Heart left ventricle (tissue), 16 donors: ENCODE results near the gene PRDM11. TPM values are rescaled to one million over a fixed set of nuclear protein-coding genes. Genes with fewer than 3 reads are reported as not detected.
A peak's percentile ranks its signal among the peaks of the same experiment; 100 is the strongest.

ENCODE experiments used
- ATAC-seq, 4 donors: fragments of 200-7000 bp; cut with Tn5 transposase; one replicate each; pipeline ENCODE4 v1.9.1; 2020 to 2022; ENCODE audit warnings: moderate library complexity in 4 of 4, mild to moderate bottlenecking in 3 of 4, moderate number of reproducible peaks in 1 of 4
- DNase-seq, 5 donors: peaks; one replicate each; pipeline ENCODE4 v3.0.0-alpha.2; 2020
- H3K27ac ChIP-seq, 12 donors: fragments of 200-600 bp; sonication (generic) in 4 of 12; one replicate each; pipeline versions ENCODE4 v1.5.0 to v1.8.0; 2016 to 2022; ENCODE audit warnings: mild to moderate bottlenecking in 2 of 12
- H3K27me3 ChIP-seq, 9 donors: fragments of 200-600 bp; sonication (generic) in 2 of 9; one replicate each; pipeline versions ENCODE4 v1.5.1 to v1.8.0; 2016 to 2022; ENCODE audit warnings: mild to moderate bottlenecking in 3 of 9
- H3K36me3 ChIP-seq, 9 donors: fragments of 200-600 bp; sonication (generic) in 2 of 9; one replicate each; pipeline versions ENCODE4 v1.5.0 to v1.8.0; 2018 to 2022; ENCODE audit warnings: mild to moderate bottlenecking in 2 of 9
- H3K4me1 ChIP-seq, 12 donors: fragments of 200-600 bp; sonication (generic) in 4 of 12; one replicate each; pipeline versions ENCODE4 v1.5.0 to v1.8.0; 2016 to 2022; ENCODE audit warnings: mild to moderate bottlenecking in 3 of 12
- H3K4me3 ChIP-seq, 12 donors: fragments of 200-600 bp; sonication (generic) in 4 of 12; one replicate each; pipeline versions ENCODE4 v1.5.0 to v1.8.0; 2017 to 2022; ENCODE audit warnings: mild to moderate bottlenecking in 9 of 12, moderate library complexity in 4 of 12
- H3K9me3 ChIP-seq, 12 donors: fragments of 200-600 bp; sonication (generic) in 4 of 12; one replicate each; pipeline versions ENCODE4 v1.5.0 to v1.8.0; 2016 to 2022; ENCODE audit warnings: mild to moderate bottlenecking in 1 of 12
- POLR2A ChIP-seq, 2 donors: fragments of 450-650 bp; IDR thresholded peaks; one replicate each; pipeline ENCODE4 v1.6.1; 2017; ENCODE audit warnings: antibody characterized with exemption in 2 of 2, mild to moderate bottlenecking in 2 of 2, moderate library complexity in 2 of 2
- WGBS, 4 donors: extraction: QIAGEN DNeasy Blood & Tissue Kit in 2 of 4; methylation state at CpG; one replicate each; pipeline versions ENCODE4 v1.1.5 to v1.1.7; 2013 to 2018; 5-methylcytosine and 5-hydroxymethylcytosine counted together
- intact Hi-C, 10 donors: fragments of 100-400 bp; cut with DNase I; formaldehyde crosslinking; loops; one replicate each; pipeline versions ENCODE4 v1.11.1 to v1.14.2; 2022
- polyA plus RNA-seq, 2 donors: library from polyadenylated mRNA; stranded (reverse); fragments of 200-250 nt; gene quantifications; one replicate each; pipeline ENCODE4 v1.2.3, GENCODE V29; 2013
- total RNA-seq, 9 donors: library from RNA; depleted of rRNA in 2 of 9; stranded (reverse); fragments of >200 nt in 2 of 9; fragmentation: NEBNext Ultra II Directional in 3 of 9; extraction: Animal tissue kit (Norgen Biotek cat#: 25700) in 3 of 9; gene quantifications; one replicate each; pipeline versions ENCODE4 v1.1.0 to v1.2.4, GENCODE V29; 2016 to 2023
- TF ChIP-seq, protein P1 (sequence below), 12 donors: fragments of 200-600 bp; sonication (generic) in 4 of 12; IDR thresholded peaks; one replicate each; pipeline versions ENCODE4 v1.5.0 to v1.8.0; 2018 to 2022; ENCODE audit warnings: antibody characterized with exemption in 12 of 12, mild to moderate bottlenecking in 5 of 12
- donor health status: ischemic (EF 13 %, LVEDD 7.1; RV severe dilation, severe dysfunction).
- donor health status: healthy with polysubstance abuse.
- donor health status: DM: no; HTN: yes; CAD: no.
- donor health status: DM: no; HTN: no; CAD: no.
- donor health status: ischemic (EF 25% LVEDD 6.9; RV normal size, moderate dysfunction).
- donor health status: ischemic (EF 25% LVEDD 5.7; RV mildly dilated, moderate dysfunction).
- donor health status: healthy.
- donor health status: DM: yes; HTN: yes; CAD: no.
- donor health status: ischemic (EF 35%, LVEDD 5.7; RV mildly dilated, moderate dysfunction).
- donor health status: nonischemic (EF 11% LVEDD 7.7; RV severe dilation, severe dysfunction).
- donor health status: DM: yes; HTN: yes; CAD: no.
- donor health status: PGD.
- donor health status: ischemic (EF 29% LVEDD 5.4; RV normal size, mild dysfunction).
- donor health status: nonischemic (EF 23%, LVEDD 6.1; RV moderate dilation, normal function).

The PRDM11 gene
- total and polyA plus RNA-seq, 11 donors = 4.5 to 29.6 (median 18.2) TPM

GRCh38 chr11:45234306-45235006, 88.0 kb downstream of the PRDM11 start:
- Histone ChIP-seq H3K27me3 (peaks cover 0 to 3% (median 0%) of the 10 kb centered on the region in 9 donors), H3K4me3 (no peak overlapping the region), H3K36me3 (no peaks in the 10 kb centered on the region), H3K27ac (no peak overlapping the region), H3K4me1 (peaks cover 0 to 5% (median 0%) of the 10 kb centered on the region in 12 donors), H3K9me3 (no peaks in the 10 kb centered on the region)
- ATAC-seq (no peak), DNase-seq (no peak)
- no peak for TF ChIP-seq POLR2A (IDR thresholded peaks at IDR 0.05)
- TF ChIP-seq, protein P1, sequence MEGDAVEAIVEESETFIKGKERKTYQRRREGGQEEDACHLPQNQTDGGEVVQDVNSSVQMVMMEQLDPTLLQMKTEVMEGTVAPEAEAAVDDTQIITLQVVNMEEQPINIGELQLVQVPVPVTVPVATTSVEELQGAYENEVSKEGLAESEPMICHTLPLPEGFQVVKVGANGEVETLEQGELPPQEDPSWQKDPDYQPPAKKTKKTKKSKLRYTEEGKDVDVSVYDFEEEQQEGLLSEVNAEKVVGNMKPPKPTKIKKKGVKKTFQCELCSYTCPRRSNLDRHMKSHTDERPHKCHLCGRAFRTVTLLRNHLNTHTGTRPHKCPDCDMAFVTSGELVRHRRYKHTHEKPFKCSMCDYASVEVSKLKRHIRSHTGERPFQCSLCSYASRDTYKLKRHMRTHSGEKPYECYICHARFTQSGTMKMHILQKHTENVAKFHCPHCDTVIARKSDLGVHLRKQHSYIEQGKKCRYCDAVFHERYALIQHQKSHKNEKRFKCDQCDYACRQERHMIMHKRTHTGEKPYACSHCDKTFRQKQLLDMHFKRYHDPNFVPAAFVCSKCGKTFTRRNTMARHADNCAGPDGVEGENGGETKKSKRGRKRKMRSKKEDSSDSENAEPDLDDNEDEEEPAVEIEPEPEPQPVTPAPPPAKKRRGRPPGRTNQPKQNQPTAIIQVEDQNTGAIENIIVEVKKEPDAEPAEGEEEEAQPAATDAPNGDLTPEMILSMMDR (IDR thresholded peaks at IDR 0.05) = no peak
- 93 to 97% (median 95%) methylated on average over 15 of the region's 15 CpGs for WGBS, 4 donors
- intact Hi-C loops = loop anchor here in 3 of 10 donors (5.0 kb wide), 3 partner anchors 97 to 122 kb away; no protein-coding TSS in a partner anchor

- peak overlapping the region in 1 of 12 donors; percentile 46 for H3K27ac ChIP-seq
- H3K4me1 ChIP-seq = peaks cover 0 to 5% (median 0%) of the 10 kb centered on the region in 12 donors
- H3K9me3 ChIP-seq = peaks cover 0 to 6% (median 0%) of the 10 kb centered on the region in 12 donors
- ATAC-seq (peak; percentile 36 to 77 (median 56)), DNase-seq (no peak)
- peaks cover 0 to 3% (median 0%) of the 10 kb centered on the region in 9 donors for H3K27me3 ChIP-seq
- TF ChIP-seq POLR2A (IDR thresholded peaks at IDR 0.05) = no peak
- TF ChIP-seq, protein P1 (IDR thresholded peaks at IDR 0.05) = no peak
- WGBS, 4 donors = 45 to 68% (median 61%) methylated on average over 4 of the region's 4 CpGs
- no peaks in the 10 kb centered on the region for H3K36me3 ChIP-seq
- H3K4me3 ChIP-seq = no peak overlapping the region
- intact Hi-C loops = loop anchor here in 1 of 10 donors (5.0 kb wide), 2 partner anchors 101 to 121 kb away; no protein-coding TSS in a partner anchor
Measured at GRCh38 chr11:45237711-45238315, 91.4 kb downstream of the PRDM11 start.

DNA sequence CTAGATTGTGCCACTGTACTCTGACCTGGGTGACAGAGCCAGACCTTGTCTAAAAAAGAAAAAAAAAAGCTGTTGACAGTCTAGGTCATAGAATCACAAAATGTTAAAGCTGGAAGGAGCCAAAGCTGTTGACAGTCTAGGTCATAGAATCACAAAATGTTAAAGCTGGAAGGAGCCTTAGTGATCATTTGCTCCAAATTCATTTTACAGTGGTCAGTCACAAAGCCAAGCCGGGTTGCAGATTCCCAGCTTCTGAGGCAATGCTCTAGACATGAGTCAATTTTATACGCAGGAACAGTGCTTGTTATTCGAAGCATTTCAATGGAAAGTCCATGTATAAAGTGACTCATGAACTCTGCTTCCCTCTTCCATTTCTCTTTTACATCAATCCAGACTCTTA, 92.3 kb downstream of the PRDM11 start:
- Histone ChIP-seq H3K27me3 (peaks cover 0 to 3% (median 0%) of the 10 kb centered on the region in 9 donors), H3K9me3 (peaks cover 0 to 6% (median 0%) of the 10 kb centered on the region in 12 donors), H3K4me3 (no peak overlapping the region), H3K36me3 (no peaks in the 10 kb centered on the region), H3K4me1 (no peaks in the 10 kb centered on the region), H3K27ac (peak overlapping the region in 1 of 12 donors; percentile 46)
- TF ChIP-seq POLR2A (IDR thresholded peaks at IDR 0.05) = no peak
- TF ChIP-seq, protein P1 (IDR thresholded peaks at IDR 0.05) = no peak
- ATAC-seq (peak; percentile 62 to 86 (median 70)), DNase-seq (no peak)
- intact Hi-C loops = loop anchor here in 1 of 10 donors (5.0 kb wide), 2 partner anchors 101 to 121 kb away; no protein-coding TSS in a partner anchor
- WGBS, 4 donors = 70 to 84% (median 78%) methylated on average over 3 of the region's 3 CpGs

DNA sequence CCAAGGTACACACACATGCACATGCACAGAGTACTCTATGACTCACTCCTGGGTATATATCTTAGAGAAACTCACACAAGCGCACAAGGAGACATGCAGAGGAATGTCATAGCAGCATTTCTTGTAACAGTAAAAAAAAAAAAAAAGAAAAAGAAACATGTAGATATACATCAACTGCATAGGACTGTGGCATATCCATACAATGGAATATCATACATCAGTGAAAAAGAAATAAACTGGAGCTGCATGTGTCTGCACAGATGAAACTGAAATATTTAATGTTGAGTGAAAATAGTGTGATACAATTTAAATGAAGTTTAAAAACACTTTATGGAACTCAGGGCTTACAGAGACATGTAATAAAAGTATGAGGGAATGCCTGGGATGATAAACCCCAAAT, 93.3 kb downstream of the PRDM11 start:
- Histone ChIP-seq H3K36me3 (no peaks in the 10 kb centered on the region), H3K4me1 (no peaks in the 10 kb centered on the region), H3K27ac (no peak overlapping the region), H3K9me3 (peaks cover 0 to 6% (median 0%) of the 10 kb centered on the region in 12 donors), H3K4me3 (no peak overlapping the region), H3K27me3 (peaks cover 0 to 3% (median 0%) of the 10 kb centered on the region in 9 donors)
- no peak for ATAC-seq
- TF ChIP-seq, protein P1 (IDR thresholded peaks at IDR 0.05) = no peak
- no peak for TF ChIP-seq POLR2A (IDR thresholded peaks at IDR 0.05)
- 91 to 99% (median 94%) methylated on average over 1 of the region's 1 CpG for WGBS, 4 donors
- intact Hi-C loops = loop anchor here in 2 of 10 donors (5.0 kb wide), 3 partner anchors 102 to 127 kb away; no protein-coding TSS in a partner anchor
- no peak for DNase-seq
